ENCODE measurements around the gene TIMM21.

Gene TIMM21

DNA sequence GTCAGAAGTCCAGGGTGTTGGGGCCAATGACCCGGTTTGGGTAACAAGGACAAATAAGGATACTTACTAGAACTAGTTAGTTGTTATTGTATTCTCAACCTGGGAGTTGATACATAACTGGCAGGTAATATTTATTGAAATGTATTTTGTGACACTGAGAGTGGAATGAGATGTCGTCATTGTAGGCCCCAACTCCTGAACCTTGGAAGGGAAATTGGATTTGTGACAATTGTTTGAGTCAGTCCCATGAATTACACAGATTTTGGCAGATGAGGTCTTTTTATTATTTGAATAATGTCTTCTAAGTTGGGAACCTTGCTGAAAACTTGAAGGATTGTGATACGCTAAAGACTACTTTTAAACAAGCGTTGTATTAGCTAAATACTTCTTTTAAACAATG, 5.1 kb downstream of the TIMM21 start:
- H2AFZ ChIP-seq (ENCODE audit: low read depth, low read length) = no peak overlapping the region
- H3K4me1 ChIP-seq (ENCODE audit: insufficient read depth, low read length) = peaks cover 16% of the 10 kb centered on the region
- H3K9me3 ChIP-seq (ENCODE audit: low read length) = no peaks in the 10 kb centered on the region
- H3K4me3 ChIP-seq (ENCODE audit: low read length) = no peak overlapping the region
- peaks cover 38% of the 10 kb centered on the region for H3K36me3 ChIP-seq (ENCODE audit: insufficient read depth, low read length)
- no peaks in the 10 kb centered on the region for H3K27me3 ChIP-seq (ENCODE audit: insufficient read depth, low read length)

DNA sequence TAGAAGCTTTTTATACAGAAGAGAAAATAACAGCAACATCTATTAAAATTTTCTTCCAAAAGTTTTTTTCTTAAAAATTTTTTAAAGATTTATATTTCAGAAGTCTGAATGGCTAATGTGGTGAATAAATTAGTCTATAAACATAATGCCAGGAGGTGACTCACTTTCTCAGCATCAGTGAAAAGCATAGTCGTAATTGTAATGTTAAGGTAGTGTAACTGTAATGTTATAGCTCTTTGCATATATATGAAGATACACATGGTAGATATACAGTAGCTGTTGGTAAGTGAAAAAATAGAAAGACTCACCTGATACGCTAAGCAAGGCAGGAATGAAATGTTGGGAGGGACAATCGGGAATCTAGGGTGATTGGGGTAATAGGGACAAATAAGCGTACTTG, 5.5 kb downstream of the TIMM21 start:
- Histone ChIP-seq H2AFZ (ENCODE audit: low read depth, low read length) (no peak overlapping the region), H3K4me3 (ENCODE audit: low read length) (no peak overlapping the region), H3K4me1 (ENCODE audit: insufficient read depth, low read length) (peaks cover 14% of the 10 kb centered on the region), H3K27me3 (ENCODE audit: insufficient read depth, low read length) (no peaks in the 10 kb centered on the region), H3K36me3 (ENCODE audit: insufficient read depth, low read length) (peaks cover 42% of the 10 kb centered on the region), H3K9me3 (ENCODE audit: low read length) (no peaks in the 10 kb centered on the region)

DNA sequence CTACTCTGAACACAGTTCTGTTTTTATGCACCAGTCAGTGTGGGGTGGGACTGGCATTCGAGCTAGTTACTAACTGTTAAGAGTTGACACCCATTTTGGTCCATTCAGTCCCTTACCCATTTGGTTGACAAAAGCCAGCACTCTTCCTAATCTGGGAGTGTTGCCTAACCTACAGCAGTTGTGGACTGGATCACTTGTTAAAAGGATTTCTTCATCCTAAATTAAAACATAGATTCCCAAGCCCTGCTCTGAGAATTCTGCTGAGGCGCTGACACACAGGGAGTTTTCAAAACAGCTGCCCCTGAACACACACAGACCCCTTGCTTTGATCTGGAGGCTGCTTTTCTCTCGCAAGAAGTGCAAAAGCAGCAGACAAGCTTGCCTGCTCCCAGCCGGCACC, 6.4 kb downstream of the TIMM21 start:
- Histone ChIP-seq H3K4me1 (ENCODE audit: insufficient read depth, low read length) (peaks cover 5% of the 10 kb centered on the region), H3K9me3 (ENCODE audit: low read length) (no peaks in the 10 kb centered on the region), H2AFZ (ENCODE audit: low read depth, low read length) (no peak overlapping the region), H3K27me3 (ENCODE audit: insufficient read depth, low read length) (no peaks in the 10 kb centered on the region), H3K4me3 (ENCODE audit: low read length) (no peak overlapping the region), H3K36me3 (ENCODE audit: insufficient read depth, low read length) (peaks cover 48% of the 10 kb centered on the region)

DNA sequence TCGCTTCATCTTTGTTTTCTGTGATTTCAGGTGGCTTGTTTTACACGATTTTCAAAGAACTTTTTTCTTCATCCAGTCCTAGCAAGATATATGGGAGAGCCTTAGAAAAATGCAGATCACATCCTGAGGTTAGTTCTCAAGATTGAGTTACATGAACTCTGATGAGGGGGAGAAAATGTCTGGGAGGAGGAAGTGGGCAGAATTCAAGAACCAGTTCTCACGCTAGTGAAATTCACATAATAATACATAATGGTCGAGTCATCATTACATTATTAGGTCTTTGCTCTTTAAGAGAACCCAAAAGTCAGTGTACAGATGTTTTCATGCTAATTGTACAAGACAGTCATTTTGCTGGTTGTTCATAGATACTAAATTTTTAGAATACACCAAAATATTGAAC, 7.0 kb downstream of the TIMM21 start:
- H3K9me3 ChIP-seq (ENCODE audit: low read length) = no peaks in the 10 kb centered on the region
- no peak overlapping the region for H3K4me3 ChIP-seq (ENCODE audit: low read length)
- no peaks in the 10 kb centered on the region for H3K4me1 ChIP-seq (ENCODE audit: insufficient read depth, low read length)
- H3K27me3 ChIP-seq (ENCODE audit: insufficient read depth, low read length) = no peaks in the 10 kb centered on the region
- peaks cover 49% of the 10 kb centered on the region for H3K36me3 ChIP-seq (ENCODE audit: insufficient read depth, low read length)
- no peak overlapping the region for H2AFZ ChIP-seq (ENCODE audit: low read depth, low read length)

DNA sequence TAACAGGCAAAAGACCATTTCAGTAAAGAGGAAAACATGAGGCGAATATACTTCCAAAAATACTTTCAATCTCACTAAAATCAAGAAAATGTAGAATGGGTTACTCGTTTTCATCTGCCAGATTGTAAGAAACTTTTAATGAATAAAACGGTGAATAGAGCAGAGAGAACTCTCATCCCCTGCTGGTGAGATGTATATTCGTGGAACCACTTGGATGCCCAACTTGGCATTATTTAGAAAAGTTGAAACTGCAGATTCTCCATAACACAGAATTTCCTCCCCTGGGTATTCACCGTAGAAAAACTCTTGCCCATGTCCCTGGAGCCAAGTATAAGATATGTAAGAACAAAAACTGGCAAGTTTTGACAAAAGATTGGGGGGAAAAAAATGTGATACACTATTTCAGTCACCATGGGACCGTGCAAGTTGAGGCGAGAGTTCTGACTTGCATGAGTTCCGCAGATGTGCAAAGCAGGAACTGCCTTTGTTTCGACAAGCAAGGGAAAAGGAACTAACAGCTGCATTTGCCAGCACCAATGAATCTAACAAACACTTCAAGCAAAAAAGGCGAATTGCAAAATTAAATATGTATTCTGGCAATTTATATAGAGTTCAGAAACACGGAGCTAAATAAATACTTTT, 14.8 kb downstream of the TIMM21 start:
- no peaks in the 10 kb centered on the region for H3K27me3 ChIP-seq (ENCODE audit: insufficient read depth, low read length)

DNA sequence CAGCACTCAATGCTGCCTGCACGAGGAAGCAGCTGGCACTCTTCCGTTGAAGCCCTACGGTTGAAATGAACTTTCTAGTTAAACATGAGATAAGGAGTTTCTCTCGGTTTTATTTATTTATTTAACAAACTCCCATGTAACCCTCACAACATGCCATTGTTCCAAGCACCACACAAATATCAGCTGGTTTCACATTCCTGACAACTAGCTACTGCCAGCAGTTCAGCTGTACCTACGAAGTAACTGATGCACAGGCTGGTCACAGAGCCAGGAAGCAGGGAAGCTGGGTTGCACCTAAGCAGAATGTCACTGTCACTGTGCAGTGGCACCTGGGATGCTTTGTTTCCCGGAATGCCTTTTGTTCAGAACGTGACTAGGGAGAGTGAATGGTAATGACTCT, 18.1 kb downstream of the TIMM21 start:
- Histone ChIP-seq H3K27me3 (ENCODE audit: insufficient read depth, low read length) (no peaks in the 10 kb centered on the region), H2AFZ (ENCODE audit: low read depth, low read length) (no peak overlapping the region), H3K4me3 (ENCODE audit: low read length) (no peak overlapping the region), H3K4me1 (ENCODE audit: insufficient read depth, low read length) (no peaks in the 10 kb centered on the region), H3K9me3 (ENCODE audit: low read length) (no peaks in the 10 kb centered on the region), H3K36me3 (ENCODE audit: insufficient read depth, low read length) (peaks cover 2% of the 10 kb centered on the region)

More for the DNA sequence above, 14.8 kb downstream of the TIMM21 start:
- Histone ChIP-seq H3K9me3 (ENCODE audit: low read length) (no peaks in the 10 kb centered on the region), H3K4me3 (ENCODE audit: low read length) (no peak overlapping the region), H3K4me1 (ENCODE audit: insufficient read depth, low read length) (no peaks in the 10 kb centered on the region), H3K36me3 (ENCODE audit: insufficient read depth, low read length) (peaks cover 25% of the 10 kb centered on the region), H2AFZ (ENCODE audit: low read depth, low read length) (no peak overlapping the region)

DNA sequence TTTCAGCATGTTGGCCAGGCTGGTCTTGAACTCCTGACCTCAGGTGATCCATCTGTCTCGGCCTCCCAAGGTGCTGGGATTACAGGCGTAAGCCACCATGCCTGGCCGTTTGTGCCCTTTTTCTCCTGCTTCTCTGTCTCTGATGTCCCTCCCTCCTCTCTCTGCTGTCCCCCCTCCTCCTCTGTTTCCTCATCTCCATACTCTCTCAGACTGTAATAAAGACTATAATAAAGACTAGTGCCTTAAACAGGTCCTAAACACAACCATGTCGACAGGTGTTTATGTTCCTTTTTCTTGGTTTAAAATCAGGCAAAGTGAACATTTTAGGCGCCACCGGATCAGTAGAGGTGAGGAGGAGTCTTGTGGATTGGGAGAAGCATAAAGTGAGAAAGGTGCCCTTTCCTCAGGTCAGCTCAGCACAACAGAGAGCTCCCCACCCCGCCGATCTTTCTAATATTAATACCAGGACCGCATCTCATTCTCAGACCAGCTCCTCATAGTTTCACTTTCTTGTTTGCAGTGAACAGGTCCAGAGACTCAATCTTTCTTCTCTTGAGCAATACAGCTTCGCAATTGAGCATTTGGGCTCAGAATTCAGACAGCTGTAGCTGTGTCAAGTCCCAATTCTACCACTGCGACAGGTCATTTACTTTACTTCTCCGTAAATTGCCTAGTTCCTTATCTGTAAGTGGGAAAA, 23.7 kb downstream of the TIMM21 start:
- peaks cover 6% of the 10 kb centered on the region for H3K27me3 ChIP-seq (ENCODE audit: insufficient read depth, low read length)
- H3K36me3 ChIP-seq (ENCODE audit: insufficient read depth, low read length) = no peaks in the 10 kb centered on the region
- no peaks in the 10 kb centered on the region for H3K4me1 ChIP-seq (ENCODE audit: insufficient read depth, low read length)
- no peak overlapping the region for H2AFZ ChIP-seq (ENCODE audit: low read depth, low read length)
- H3K9me3 ChIP-seq (ENCODE audit: low read length) = no peaks in the 10 kb centered on the region
- no peak overlapping the region for H3K4me3 ChIP-seq (ENCODE audit: low read length)

DNA sequence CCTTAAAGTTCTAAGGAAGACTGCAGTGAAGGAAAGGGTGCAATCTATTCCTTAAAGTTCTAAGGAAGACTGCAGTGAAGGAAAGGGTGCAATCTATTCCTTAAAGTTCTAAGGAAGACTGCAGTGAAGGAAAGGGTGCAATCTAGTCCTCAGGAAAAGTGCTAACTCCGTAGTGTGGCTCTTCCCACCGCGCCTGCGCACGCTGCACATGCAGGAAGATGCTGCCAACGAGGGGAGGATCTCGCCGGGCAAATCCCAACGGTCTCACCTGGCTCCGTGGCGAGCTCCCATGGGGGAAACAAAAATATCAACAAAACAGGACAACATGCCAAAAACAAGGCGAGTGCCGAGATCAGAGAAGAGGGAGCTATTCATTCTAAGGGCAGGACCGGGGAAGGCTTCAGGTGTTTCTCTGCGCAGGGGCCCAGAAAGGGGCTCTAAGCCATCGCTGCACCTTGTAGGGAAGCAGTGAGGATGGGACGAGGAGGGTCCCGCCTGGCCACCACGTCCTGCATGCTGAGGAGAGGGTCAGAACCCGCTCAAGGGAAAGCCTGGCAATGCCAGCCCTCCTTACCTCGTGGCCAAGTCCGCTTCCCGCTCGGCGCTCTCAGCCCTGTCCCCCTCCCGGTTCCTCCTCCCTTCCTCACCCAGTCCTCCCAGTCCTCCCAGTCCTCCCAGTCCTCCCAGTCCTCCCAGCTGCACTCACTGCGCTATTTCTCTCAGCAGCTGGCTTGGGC, 24.5 kb downstream of the TIMM21 start:
- Histone ChIP-seq H3K4me3 (ENCODE audit: low read length) (no peak overlapping the region), H3K36me3 (ENCODE audit: insufficient read depth, low read length) (no peaks in the 10 kb centered on the region), H3K27me3 (ENCODE audit: insufficient read depth, low read length) (peaks cover 6% of the 10 kb centered on the region), H3K4me1 (ENCODE audit: insufficient read depth, low read length) (no peaks in the 10 kb centered on the region), H2AFZ (ENCODE audit: low read depth, low read length) (no peak overlapping the region), H3K9me3 (ENCODE audit: low read length) (no peaks in the 10 kb centered on the region)

DNA sequence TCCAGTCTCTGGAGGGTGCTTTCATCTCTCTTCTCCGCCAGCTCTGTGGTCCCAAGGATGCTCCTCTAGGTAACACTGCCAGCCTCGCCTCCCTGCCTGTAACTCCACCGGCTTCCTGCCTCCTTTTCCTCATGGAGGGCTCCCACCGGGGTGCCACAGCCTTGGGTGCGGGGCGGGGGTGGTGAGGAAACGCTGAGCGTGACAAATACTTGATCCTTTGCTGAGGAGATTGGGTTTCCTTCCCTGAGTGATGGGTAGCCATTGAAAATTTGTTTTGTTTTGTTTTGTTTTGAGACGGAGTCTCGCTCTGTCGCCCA, 25.1 kb downstream of the TIMM21 start:
- H3K27me3 ChIP-seq (ENCODE audit: insufficient read depth, low read length) = peaks cover 6% of the 10 kb centered on the region
- H3K4me3 ChIP-seq (ENCODE audit: low read length) = no peak overlapping the region
- no peaks in the 10 kb centered on the region for H3K36me3 ChIP-seq (ENCODE audit: insufficient read depth, low read length)
- H2AFZ ChIP-seq (ENCODE audit: low read depth, low read length) = no peak overlapping the region
- H3K9me3 ChIP-seq (ENCODE audit: low read length) = no peaks in the 10 kb centered on the region
- H3K4me1 ChIP-seq (ENCODE audit: insufficient read depth, low read length) = no peaks in the 10 kb centered on the region

DNA sequence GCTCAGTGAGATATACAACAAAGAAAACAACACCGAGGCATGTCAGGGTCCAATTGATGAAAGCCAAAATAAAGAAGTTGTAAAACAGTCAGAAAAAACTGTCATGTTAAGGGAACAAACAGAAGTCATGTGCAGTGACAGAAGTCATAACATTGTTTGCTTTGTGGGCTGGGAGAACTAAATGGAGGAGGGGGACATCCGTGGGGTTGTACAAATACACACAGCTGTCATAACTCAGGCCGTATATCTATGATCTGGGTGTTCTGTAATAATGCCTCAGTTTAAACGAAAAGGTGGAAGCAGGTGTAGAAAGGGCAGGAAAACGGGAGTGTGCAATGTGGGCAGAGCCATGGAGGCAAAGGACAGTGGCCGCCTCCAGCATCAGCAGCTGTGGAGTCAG, 27.3 kb downstream of the TIMM21 start:
- Histone ChIP-seq H3K4me3 (ENCODE audit: low read length) (no peak overlapping the region), H3K4me1 (ENCODE audit: insufficient read depth, low read length) (no peaks in the 10 kb centered on the region), H3K27me3 (ENCODE audit: insufficient read depth, low read length) (peaks cover 6% of the 10 kb centered on the region), H2AFZ (ENCODE audit: low read depth, low read length) (no peak overlapping the region), H3K36me3 (ENCODE audit: insufficient read depth, low read length) (no peaks in the 10 kb centered on the region), H3K9me3 (ENCODE audit: low read length) (no peaks in the 10 kb centered on the region)

DNA sequence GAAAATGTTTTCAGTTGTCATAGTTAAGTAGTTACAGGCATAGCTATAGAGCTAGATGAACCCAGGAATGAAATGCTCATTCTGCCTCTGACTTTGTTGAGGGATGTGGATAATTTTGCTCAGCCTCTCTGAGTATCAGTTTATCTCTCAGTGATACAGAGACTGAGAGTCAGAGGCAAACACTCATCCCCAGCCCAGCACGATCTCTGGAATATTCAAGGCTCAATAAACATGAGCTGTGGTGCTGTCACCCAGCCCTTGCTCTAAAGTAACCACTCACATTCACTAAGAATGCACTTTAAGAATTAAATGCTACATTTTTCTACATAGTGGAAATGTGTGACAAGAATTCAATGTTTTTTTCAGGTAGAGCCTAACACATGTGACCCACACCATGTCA, 30.6 kb downstream of the TIMM21 start:
- H3K27me3 ChIP-seq (ENCODE audit: insufficient read depth, low read length) = peaks cover 3% of the 10 kb centered on the region
- H3K4me1 ChIP-seq (ENCODE audit: insufficient read depth, low read length) = no peaks in the 10 kb centered on the region
- no peak overlapping the region for H2AFZ ChIP-seq (ENCODE audit: low read depth, low read length)
- no peaks in the 10 kb centered on the region for H3K36me3 ChIP-seq (ENCODE audit: insufficient read depth, low read length)
- H3K9me3 ChIP-seq (ENCODE audit: low read length) = no peaks in the 10 kb centered on the region
- H3K4me3 ChIP-seq (ENCODE audit: low read length) = no peak overlapping the region

DNA sequence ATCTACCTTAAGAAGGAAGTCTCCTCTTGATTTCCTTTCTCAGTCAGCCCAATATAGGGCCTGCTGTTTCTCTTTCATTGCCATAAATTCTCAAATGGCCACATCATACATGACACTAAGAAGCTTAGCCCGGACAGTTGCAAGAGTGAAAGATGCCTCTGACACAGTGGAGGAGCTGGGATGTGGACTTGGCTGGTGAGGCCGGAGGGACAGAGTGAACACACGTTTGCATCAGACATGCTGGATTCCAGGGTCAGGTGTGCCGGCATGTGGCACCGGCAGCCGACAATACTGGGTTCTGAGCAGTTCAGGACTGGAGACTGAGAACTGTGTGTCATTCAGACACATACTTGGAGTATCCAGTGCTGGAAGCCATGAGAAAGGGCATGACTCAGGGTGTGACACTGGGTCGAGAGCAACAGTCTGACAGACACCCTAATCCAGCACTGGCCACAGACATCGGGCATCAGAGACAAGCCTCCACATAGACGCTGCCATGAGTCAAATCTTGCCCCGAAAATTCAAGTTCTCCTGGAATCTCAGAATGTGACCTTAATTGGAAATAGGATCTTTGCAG, 31.4 kb downstream of the TIMM21 start:
- H3K9me3 ChIP-seq (ENCODE audit: low read length) = no peaks in the 10 kb centered on the region

DNA sequence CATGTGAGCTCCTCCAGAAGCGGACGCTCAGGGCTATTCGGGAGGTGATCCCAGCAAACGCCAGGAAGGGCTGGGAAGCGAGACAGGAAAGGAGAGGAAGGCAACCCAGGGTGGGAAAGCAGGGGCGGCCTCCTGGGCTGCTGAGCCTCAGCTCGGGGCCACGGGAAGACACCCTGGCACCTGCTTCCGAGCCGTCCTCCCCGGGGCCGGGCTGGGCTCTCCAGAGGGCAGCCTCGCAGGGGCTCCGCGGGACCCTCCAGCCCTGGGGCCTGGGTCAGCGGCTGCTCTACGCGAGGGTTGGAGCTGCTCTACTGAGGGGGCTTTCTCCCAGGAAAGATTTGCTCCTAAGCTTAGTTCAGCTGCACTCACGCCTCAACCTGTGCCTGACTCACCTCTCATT, 34.0 kb downstream of the TIMM21 start:
- Histone ChIP-seq H3K4me1 (ENCODE audit: insufficient read depth, low read length) (no peaks in the 10 kb centered on the region), H3K9me3 (ENCODE audit: low read length) (no peaks in the 10 kb centered on the region), H3K4me3 (ENCODE audit: low read length) (no peak overlapping the region), H2AFZ (ENCODE audit: low read depth, low read length) (no peak overlapping the region), H3K36me3 (ENCODE audit: insufficient read depth, low read length) (no peaks in the 10 kb centered on the region), H3K27me3 (ENCODE audit: insufficient read depth, low read length) (peaks cover 5% of the 10 kb centered on the region)

More for the DNA sequence above, 31.4 kb downstream of the TIMM21 start:
- Histone ChIP-seq H2AFZ (ENCODE audit: low read depth, low read length) (no peak overlapping the region), H3K36me3 (ENCODE audit: insufficient read depth, low read length) (no peaks in the 10 kb centered on the region), H3K4me1 (ENCODE audit: insufficient read depth, low read length) (no peaks in the 10 kb centered on the region), H3K4me3 (ENCODE audit: low read length) (no peak overlapping the region), H3K27me3 (ENCODE audit: insufficient read depth, low read length) (peaks cover 7% of the 10 kb centered on the region)

Data from neuron (in vitro differentiated cells).